ENCODE data around the gene GFOD1.

DNA sequence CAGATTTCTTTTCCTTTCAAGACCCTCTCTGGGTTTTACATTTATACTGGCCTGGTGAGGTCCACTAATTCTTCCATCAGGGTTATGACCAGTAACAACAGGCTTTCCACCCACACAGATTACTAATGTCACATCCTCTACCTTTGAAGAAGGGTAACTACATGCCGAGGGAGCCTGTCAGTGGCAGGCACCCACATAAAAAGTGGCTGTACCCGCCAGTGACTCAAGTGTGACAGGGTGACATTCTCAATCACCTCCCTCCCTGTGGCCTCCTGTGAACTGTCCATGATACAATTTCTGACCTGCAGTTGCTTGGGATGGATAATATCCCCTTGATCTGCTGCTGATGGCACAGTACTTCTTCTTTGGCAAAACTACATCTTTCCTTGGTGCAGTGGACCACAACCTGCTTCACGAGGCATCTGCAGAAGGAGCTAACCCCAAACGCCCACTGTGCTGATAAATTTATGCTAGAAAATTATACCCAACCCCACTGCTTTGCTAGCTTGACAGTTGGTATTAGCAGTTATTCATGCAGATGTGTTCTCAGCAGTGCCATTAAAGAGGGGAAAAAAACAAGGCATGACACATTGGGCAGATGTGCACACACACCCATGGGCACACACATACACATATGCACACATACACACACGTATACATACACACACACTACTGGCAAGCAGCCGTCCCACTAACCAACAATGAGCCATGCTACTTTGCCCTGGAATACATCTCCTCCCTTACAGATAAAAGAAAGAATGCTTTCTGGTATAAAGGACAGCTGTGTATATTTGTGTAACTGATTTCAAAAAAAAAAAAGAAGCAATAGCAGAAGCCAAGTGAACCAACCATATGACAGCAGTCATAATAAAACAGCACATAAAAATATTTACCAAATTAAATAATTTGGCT, 20.8 kb downstream of the GFOD1 start:
- no peak for TF ChIP-seq CTCF (IDR thresholded peaks at IDR 0.05)
- no peak for TF ChIP-seq POLR2AphosphoS5 (IDR thresholded peaks at IDR 0.05)
- no peak for TF ChIP-seq POLR2A (IDR thresholded peaks at IDR 0.05)
- no peak for TF ChIP-seq EP300 (IDR thresholded peaks at IDR 0.05)

All from stomach (tissue), 4 donors.